Measurements from ENCODE around the gene FAM3A.

Gene FAM3A

GRCh38 chrX:154534526-154535322 lies 18.7 kb upstream of the FAM3A start:
- DNase-seq (ENCODE audit: low read depth, low spot score), result peak; percentile 78

- DNase-seq (ENCODE audit: low read depth, low spot score), result no peak
Measured at GRCh38 chrX:154532690-154533089, 16.7 kb upstream of the FAM3A start.

- DNase-seq (ENCODE audit: low read depth, low spot score), result no peak
Measured at GRCh38 chrX:154531626-154532025, 15.6 kb upstream of the FAM3A start.

GRCh38 chrX:154530286-154530685 lies 14.3 kb upstream of the FAM3A start:
- DNase-seq (ENCODE audit: low read depth, low spot score), result no peak

- no peak for DNase-seq (ENCODE audit: low read depth, low spot score)
Measured at GRCh38 chrX:154529206-154529612, 13.2 kb upstream of the FAM3A start.

- DNase-seq (ENCODE audit: low read depth, low spot score), result peak; percentile 13
Measured at GRCh38 chrX:154526901-154527675, 11.1 kb upstream of the FAM3A start.

GRCh38 chrX:154525606-154526490 lies 9.8 kb upstream of the FAM3A start:
- no peak for DNase-seq (ENCODE audit: low read depth, low spot score)

- DNase-seq (ENCODE audit: low read depth, low spot score), result no peak
Measured at GRCh38 chrX:154519389-154519788, 3.4 kb upstream of the FAM3A start.

- DNase-seq (ENCODE audit: low read depth, low spot score), result no peak
Measured at GRCh38 chrX:154517101-154517781, 1.2 kb upstream of the FAM3A start.

- DNase-seq (ENCODE audit: low read depth, low spot score), result no peak
Measured at GRCh38 chrX:154516656-154517100, 646 bp upstream of the FAM3A start.

GRCh38 chrX:154515090-154515965 lies 704 bp downstream of the FAM3A start:
- DNase-seq (ENCODE audit: low read depth, low spot score), result no peak

GRCh38 chrX:154513716-154514115 lies 2.3 kb downstream of the FAM3A start:
- DNase-seq (ENCODE audit: low read depth, low spot score), result no peak

- no peak for DNase-seq (ENCODE audit: low read depth, low spot score)
Measured at GRCh38 chrX:154512879-154513553, 3.0 kb downstream of the FAM3A start.

GRCh38 chrX:154511761-154512160 lies 4.3 kb downstream of the FAM3A start:
- no peak for DNase-seq (ENCODE audit: low read depth, low spot score)

GRCh38 chrX:154509455-154509854 lies 6.6 kb downstream of the FAM3A start:
- DNase-seq (ENCODE audit: low read depth, low spot score), result no peak

GRCh38 chrX:154508384-154508745 lies 7.7 kb downstream of the FAM3A start:
- no peak for DNase-seq (ENCODE audit: low read depth, low spot score)

GRCh38 chrX:154507673-154508383 lies 8.2 kb downstream of the FAM3A start:
- DNase-seq (ENCODE audit: low read depth, low spot score), result no peak

GRCh38 chrX:154506483-154507332 lies 9.3 kb downstream of the FAM3A start:
- DNase-seq (ENCODE audit: low read depth, low spot score), result no peak
